ENCODE results near the gene MAPKAP1.

Gene MAPKAP1

GRCh38 chr9:125706651-125707471 lies at the start of gene MAPKAP1:
Gene MAPKAP1, minus strand, starts transcription at chr9:125707208. Its CDS starts 34,634 bp downstream, at chr9:125672574.
- FAIRE-seq (peak; percentile 38), DNase-seq (ENCODE audit: insufficient read length, low spot score) (peak; percentile 94)

- DNase-seq (ENCODE audit: insufficient read length, low spot score) (no peak), FAIRE-seq (no peak)
Measured at GRCh38 chr9:125756518-125756917, 49.5 kb upstream of the MAPKAP1 start.

- FAIRE-seq (no peak), DNase-seq (ENCODE audit: insufficient read length, low spot score) (no peak)
Measured at GRCh38 chr9:125755340-125755739, 48.3 kb upstream of the MAPKAP1 start.

- DNase-seq (ENCODE audit: insufficient read length, low spot score) (no peak), FAIRE-seq (no peak)
Measured at GRCh38 chr9:125754096-125754495, 47.1 kb upstream of the MAPKAP1 start.

- no peak for DNase-seq (ENCODE audit: insufficient read length, low spot score)
- FAIRE-seq = no peak
Measured at GRCh38 chr9:125752070-125752628, 45.1 kb upstream of the MAPKAP1 start.

GRCh38 chr9:125750627-125751011 lies 43.6 kb upstream of the MAPKAP1 start:
- DNase-seq (ENCODE audit: insufficient read length, low spot score) (no peak), FAIRE-seq (no peak)

- FAIRE-seq (no peak), DNase-seq (ENCODE audit: insufficient read length, low spot score) (no peak)
Measured at GRCh38 chr9:125749951-125750626, 43.1 kb upstream of the MAPKAP1 start.

- no peak for FAIRE-seq
- no peak for DNase-seq (ENCODE audit: insufficient read length, low spot score)
Measured at GRCh38 chr9:125749287-125749935, 42.4 kb upstream of the MAPKAP1 start.

GRCh38 chr9:125748446-125749099 lies 41.6 kb upstream of the MAPKAP1 start:
- FAIRE-seq = no peak
- DNase-seq (ENCODE audit: insufficient read length, low spot score) = no peak

GRCh38 chr9:125747765-125748445 lies 40.9 kb upstream of the MAPKAP1 start:
- DNase-seq (ENCODE audit: insufficient read length, low spot score) = no peak
- FAIRE-seq = no peak

- no peak for DNase-seq (ENCODE audit: insufficient read length, low spot score)
- FAIRE-seq = no peak
Measured at GRCh38 chr9:125747053-125747764, 40.2 kb upstream of the MAPKAP1 start, which contains the start of gene PBX3. Gene PBX3, plus strand, starts transcription at chr9:125747373.

GRCh38 chr9:125746774-125747052 lies 39.7 kb upstream of the MAPKAP1 start:
- FAIRE-seq = no peak
- no peak for DNase-seq (ENCODE audit: insufficient read length, low spot score)

- DNase-seq (ENCODE audit: insufficient read length, low spot score) = peak; percentile 89
- peak; percentile 26 for FAIRE-seq
Measured at GRCh38 chr9:125746017-125746773, 39.2 kb upstream of the MAPKAP1 start.

- FAIRE-seq (peak; percentile 20), DNase-seq (ENCODE audit: insufficient read length, low spot score) (no peak)
Measured at GRCh38 chr9:125745682-125746016, 38.6 kb upstream of the MAPKAP1 start.

- DNase-seq (ENCODE audit: insufficient read length, low spot score) (no peak), FAIRE-seq (no peak)
Measured at GRCh38 chr9:125745018-125745417, 38.0 kb upstream of the MAPKAP1 start.

- DNase-seq (ENCODE audit: insufficient read length, low spot score) (peak; percentile 51), FAIRE-seq (no peak)
Measured at GRCh38 chr9:125744616-125745015, 37.6 kb upstream of the MAPKAP1 start.

- DNase-seq (ENCODE audit: insufficient read length, low spot score) = no peak
Measured at GRCh38 chr9:125743682-125744428, 36.8 kb upstream of the MAPKAP1 start.

GRCh38 chr9:125742657-125743056 lies 35.6 kb upstream of the MAPKAP1 start:
- FAIRE-seq = no peak
- no peak for DNase-seq (ENCODE audit: insufficient read length, low spot score)

More at GRCh38 chr9:125743682-125744428, 36.8 kb upstream of the MAPKAP1 start:
- FAIRE-seq = no peak

Data from HTR-8/SVneo (cell line).